ENCODE measurements around the gene ATP6V0B. TPM values are rescaled to one million over a fixed set of nuclear protein-coding genes. Genes with fewer than 3 reads are reported as not detected.

ATP6V0B gene
- total RNA-seq, 4 donors from 2014 or later, result 111 to 223 (median 139) TPM

DNA sequence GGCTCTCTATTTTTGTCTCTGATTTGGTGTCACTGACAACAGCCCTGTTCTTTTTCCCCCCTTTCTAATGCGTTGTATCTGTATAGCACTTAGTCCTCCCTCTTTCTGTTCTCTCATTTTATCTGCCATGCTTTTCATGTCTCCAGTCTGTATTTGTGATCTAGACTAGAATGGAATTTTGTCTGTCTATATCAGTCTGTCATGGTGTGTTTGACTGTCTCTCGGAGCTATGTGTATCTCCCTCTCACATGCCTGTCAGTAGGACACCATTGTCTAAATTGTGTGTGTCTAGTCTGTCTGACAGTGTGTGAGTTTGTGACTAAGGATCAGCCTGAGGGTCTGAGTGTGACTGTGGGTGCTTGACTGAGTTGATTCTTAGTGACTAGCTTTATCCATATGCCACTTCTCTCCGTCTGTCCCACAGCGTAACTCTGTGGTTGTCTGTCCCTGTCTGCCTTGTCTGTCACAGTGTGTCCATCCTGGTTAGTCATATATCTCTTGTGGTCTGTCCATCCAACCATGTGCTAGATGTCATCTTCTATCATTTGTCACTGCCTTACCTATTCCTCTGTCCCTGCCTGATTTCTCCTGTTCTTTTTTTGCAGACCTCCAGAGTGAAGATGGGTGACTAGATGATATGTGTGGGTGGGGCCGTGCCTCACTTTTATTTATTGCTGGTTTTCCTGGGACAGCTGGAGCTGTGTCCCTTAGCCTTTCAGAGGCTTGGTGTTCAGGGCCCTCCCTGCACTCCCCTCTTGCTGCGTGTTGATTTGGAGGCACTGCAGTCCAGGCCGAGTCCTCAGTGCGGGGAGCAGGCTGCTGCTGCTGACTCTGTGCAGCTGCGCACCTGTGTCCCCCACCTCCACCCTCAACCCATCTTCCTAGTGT is 2.9 kb downstream of the ATP6V0B start:
- TF ChIP-seq, protein P1, sequence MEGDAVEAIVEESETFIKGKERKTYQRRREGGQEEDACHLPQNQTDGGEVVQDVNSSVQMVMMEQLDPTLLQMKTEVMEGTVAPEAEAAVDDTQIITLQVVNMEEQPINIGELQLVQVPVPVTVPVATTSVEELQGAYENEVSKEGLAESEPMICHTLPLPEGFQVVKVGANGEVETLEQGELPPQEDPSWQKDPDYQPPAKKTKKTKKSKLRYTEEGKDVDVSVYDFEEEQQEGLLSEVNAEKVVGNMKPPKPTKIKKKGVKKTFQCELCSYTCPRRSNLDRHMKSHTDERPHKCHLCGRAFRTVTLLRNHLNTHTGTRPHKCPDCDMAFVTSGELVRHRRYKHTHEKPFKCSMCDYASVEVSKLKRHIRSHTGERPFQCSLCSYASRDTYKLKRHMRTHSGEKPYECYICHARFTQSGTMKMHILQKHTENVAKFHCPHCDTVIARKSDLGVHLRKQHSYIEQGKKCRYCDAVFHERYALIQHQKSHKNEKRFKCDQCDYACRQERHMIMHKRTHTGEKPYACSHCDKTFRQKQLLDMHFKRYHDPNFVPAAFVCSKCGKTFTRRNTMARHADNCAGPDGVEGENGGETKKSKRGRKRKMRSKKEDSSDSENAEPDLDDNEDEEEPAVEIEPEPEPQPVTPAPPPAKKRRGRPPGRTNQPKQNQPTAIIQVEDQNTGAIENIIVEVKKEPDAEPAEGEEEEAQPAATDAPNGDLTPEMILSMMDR (IDR thresholded peaks at IDR 0.05), result no peak
- DNase-seq (ENCODE audit: low spot score) (no peak), ATAC-seq (ENCODE audit: low FRiP score) (no peak)

DNA sequence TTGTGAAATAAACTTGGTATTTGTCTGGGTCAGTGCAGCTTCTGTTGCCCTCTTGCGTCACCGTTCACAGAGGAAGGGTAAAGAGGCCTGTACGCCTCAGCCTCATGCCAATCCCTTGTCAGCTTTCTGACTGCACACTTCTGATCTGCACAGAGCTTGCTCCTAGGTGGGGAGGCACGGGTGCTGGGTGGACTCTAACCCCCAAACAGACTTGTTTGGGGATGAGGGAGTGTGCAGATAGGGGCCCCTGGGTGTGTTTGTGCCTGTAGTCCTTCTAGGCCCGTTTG is 3.4 kb downstream of the ATP6V0B start:
- no peak for DNase-seq (ENCODE audit: low spot score)
- TF ChIP-seq, protein P1 (IDR thresholded peaks at IDR 0.05), result no peak
- no peak for ATAC-seq (ENCODE audit: low FRiP score)

DNA sequence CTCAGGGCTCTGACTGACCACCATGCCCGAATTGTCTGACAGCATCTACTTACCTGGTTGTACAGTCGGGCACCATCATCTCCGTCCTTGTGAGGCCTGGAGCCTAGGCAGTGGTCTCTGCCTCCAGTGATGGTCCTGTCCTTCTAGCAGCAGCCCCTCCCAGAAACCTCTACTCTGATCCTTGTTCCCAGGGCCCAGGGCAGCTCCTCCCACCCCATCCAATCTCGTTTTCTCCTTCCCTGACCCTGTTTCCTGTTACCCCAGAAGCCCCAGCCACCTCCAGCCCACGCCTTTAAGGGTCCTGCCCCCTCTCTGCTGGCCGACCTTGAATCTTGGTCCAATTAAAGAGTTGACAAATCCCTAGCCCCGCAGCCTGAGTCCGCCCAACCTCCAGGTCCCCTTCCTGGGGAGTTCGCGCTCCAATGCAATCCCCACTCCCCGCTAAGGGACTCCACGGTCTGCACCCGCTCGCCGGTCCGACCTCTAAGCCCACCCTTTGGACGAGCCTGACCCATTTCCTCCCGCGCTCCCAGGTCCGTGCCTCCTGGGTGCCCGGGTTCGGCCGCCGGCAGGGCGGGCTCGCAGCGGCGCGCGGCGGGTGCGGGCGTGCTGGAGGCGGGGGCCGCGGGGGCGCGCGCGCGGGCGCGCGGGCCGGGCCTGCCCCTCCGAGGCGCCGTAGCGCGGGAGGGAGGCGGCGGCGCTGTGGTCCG is 3.9 kb downstream of the ATP6V0B start, which contains the start of gene B4GALT2:
TSS of gene B4GALT2 (plus strand) at position 660 of the 710 bp plus-strand sequence. CDS start 1,951 bp downstream, outside the sequence.
- peak; percentile 19 for ATAC-seq (ENCODE audit: low FRiP score)
- DNase-seq (ENCODE audit: low spot score), result no peak
- TF ChIP-seq, protein P1 (IDR thresholded peaks at IDR 0.05), result no peak

DNA sequence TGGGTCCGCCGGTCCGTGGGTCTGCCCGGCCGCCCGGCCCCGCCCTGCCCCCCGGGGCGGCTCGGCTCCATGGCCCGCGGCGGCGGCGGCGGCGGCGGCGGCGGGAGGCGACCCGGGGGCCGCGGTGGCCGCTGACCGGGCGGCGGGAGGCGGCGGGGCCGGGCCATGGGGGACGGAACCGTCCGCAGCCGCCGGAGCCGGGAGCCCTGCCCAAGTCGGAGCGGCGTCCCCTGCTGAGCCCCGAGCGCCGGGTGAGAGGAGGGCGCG is 4.4 kb downstream of the ATP6V0B start:
- no peak for DNase-seq (ENCODE audit: low spot score)

GRCh38 chr1:43979528-43980254 is 4.9 kb downstream of the ATP6V0B start:
- TF ChIP-seq, protein P1 (IDR thresholded peaks at IDR 0.05), result no peak
- DNase-seq (ENCODE audit: low spot score), result no peak
- ATAC-seq (ENCODE audit: low FRiP score), result peak; percentile 61

More for the DNA sequence above, 4.4 kb downstream of the ATP6V0B start:
- TF ChIP-seq, protein P1 (IDR thresholded peaks at IDR 0.05), result no peak
- ATAC-seq (ENCODE audit: low FRiP score), result no peak

- TF ChIP-seq, protein P1 (IDR thresholded peaks at IDR 0.05), result no peak
- DNase-seq (ENCODE audit: low spot score) (no peak), ATAC-seq (ENCODE audit: low FRiP score) (no peak)
Observed at GRCh38 chr1:43980255-43981134, 5.7 kb downstream of the ATP6V0B start.
